GM18520 (cell line): ENCODE measurements around the gene ENOX1.
"Not testable (repeated sequence)": the region's sequence is repeated elsewhere in the genome, so short reads cannot be mapped to it uniquely, and the experiment has no call there.

ENCODE experiments used
- ATAC-seq: cut with Tn5 transposase; IDR thresholded peaks from one replicate; pipeline ENCODE4 v1.9.1; 2021; ENCODE audit not compliant: unreplicated experiment

Gene ENOX1

DNA sequence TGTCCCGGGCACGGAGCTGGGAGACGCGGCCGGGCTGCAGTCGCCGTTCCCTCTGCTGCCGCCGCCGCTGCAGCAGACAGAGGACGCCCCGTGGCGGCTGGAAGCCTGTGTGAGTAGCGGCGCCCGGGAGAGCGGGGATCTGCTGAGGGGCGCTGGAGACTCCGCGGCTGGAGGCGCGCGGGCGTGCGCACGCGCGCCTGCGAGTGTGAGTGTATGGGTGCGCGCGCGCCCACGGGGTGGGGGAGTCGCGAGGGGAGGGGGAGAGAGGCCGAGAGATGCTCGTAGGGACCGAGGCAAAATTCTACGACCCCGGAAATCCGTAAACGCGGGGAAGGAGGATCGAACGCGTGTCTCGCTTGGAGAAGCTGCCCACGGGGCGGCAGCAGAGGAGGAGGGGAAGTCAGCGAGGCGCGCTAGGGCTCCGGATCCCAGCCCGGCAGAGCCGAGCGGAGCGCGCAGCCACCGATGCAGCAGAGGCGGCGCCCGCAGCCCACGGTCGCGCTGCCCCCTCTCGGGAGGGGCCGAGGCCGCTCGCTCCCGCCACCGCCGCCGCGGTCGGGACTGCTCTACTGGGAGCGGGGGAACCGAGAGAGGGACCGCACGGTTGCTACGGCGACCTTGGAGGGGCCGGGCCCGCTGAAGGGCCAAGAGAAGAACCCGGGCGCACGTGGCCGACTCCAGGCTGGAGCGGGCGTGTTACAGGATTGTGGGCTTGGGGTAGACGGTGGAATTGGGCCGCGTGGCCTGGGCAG is at the start of gene ENOX1:
TSS of gene ENOX1 (minus strand) at position 207 of the 752 bp plus-strand sequence.
- ATAC-seq = no peak

DNA sequence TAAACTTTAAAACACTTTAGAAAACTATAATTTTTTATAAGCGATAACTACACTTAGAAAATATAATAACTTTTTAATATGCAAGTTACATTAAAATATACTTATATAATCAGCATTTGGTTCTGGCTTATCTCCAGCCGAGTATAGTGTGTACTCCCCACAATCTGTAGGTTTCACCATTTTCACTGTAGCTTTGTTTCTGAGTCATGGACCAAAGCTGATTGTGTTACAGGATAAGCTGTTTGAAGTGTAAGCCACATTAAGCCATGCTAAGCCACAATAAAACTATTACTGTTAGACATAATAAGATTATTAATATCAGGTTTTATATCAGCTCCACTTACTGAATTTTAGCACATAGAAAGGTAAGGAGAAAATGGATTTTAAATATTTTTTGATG is 48.9 kb upstream of the ENOX1 start:
- no peak for ATAC-seq

DNA sequence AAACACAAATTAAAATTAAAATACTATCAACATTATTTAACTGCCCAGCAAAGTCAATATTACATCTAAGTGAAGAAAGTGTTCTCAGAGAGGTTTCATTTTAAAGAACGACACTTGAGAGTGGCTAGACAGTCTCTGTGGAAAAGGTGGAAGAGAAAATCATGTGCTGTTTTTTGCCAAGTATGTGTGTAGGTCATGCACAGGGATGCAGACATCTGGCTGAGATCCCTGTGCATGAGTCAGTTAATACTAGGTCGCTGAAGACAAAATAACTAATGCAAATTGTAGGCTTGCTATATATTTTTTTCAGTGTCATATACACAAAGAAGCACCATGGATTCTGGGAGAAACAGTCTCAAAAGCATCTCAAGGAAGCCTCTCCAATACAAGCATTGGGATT is 44.3 kb upstream of the ENOX1 start:
- no peak for ATAC-seq

DNA sequence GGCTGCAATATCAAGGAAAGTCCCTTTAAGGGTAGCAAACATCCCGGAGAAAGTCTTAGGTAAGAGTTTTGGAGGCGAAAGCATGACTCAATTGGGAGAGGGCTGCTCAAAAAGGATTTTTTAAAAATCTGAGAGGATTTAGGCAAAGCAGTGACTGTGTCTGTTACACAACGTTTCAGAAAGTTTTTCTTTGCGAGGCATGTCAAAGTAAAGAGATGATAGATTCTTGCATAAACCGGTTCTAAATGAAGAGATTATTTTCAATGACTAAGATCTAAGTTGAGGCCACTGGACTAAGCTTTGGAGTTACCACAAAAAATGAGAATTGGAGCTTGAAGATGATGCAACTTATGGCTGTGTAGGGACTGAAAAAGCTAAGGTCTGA is 43.7 kb upstream of the ENOX1 start:
- no peak for ATAC-seq

DNA sequence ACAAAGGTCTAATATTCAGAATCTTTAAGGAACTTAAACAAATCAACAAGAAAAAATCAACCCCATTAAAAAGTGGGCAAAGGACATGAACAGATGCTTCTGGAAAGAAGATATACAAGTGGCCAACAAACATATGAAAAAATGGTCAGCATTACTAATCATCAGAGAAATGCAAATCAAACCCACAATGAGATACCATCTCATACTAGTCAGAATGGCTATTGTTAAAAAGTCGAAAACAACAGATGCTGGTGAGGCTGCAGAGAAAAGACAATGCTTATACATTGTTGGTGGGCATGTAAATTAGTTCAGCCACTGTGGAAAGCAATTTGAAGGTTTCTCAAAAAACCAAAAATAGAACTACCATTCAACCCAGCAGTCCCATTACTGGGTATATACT is 37.9 kb upstream of the ENOX1 start:
- ATAC-seq = not testable (repeated sequence)

DNA sequence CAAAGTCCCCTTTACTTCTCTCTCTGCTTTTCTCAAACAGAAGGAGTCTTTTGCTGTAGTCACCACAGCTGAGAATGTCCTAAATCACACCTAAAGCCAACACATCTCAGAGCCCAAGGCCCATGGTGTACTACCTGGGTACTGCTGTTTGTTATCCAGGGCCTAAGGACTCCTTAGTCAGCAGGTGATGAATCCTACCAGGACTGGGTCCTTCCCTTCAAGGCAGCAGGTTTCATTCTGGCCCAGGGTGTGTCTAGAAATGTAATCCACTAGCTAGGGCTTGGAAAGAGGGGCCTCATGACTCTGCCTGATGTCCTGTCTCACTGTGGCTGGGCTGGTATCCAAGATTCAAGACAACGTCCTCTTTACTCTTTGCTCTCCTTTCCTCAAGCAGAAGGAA is 36.2 kb upstream of the ENOX1 start:
- no peak for ATAC-seq

DNA sequence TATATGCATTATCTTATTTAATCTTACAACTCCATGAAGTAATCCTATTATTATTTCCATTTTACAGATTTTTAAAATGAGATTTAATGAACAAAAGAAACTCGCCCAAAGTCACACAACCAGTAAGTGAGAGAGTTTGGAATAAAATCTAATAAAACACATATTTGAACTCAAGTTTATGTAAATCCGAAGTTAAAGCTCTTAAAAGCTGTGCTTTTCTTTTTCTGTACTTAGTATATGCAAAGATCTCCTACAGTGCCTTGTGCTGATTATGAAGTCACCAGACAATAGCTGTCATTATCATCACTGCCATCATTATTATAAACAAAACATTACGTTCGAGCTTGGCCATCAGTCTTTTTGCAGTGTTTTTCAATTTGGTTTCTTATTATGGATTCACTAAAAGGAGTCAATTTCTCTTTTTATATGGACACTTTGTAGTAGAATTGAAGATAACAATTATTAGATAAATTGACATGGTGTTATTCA is 29.7 kb upstream of the ENOX1 start:
- ATAC-seq = no peak

DNA sequence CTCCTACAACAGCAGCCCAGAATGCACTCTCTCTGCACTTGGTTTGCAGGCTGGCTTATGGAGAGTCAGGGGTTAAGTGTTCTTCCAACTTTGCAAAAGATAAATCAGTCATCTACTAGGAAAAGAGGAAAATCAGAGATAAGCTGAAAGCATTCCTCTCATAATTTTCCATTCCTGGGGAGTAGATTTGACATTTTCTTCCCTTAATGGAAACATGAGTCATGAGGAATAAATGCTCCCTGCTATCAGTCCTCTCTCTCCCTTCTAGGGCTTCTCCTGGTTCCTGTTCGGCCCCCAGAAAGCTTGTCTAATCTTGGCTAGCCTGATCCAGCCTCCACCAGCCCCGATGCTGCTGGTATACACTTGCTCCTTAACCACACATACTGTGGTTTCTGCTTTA is 28.4 kb upstream of the ENOX1 start:
- no peak for ATAC-seq

DNA sequence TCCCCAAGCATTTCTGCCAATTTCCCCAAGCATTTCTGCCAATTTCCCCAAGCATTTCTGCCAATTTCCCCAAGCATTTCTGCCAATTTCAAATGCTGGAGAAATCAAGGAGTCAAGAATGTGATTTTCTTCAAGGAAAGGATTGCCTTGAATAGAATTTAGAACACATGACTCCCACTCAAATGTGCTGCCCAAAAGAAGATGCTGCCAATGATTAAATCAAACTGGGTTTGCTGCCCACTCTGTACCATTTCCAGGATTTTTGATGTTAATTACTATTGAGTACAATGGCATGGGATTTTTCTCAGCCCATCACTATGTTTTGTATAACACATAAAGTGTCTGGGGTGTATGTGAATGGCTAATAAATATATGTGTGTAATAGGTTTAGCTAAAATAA is 21.9 kb upstream of the ENOX1 start:
- no peak for ATAC-seq

DNA sequence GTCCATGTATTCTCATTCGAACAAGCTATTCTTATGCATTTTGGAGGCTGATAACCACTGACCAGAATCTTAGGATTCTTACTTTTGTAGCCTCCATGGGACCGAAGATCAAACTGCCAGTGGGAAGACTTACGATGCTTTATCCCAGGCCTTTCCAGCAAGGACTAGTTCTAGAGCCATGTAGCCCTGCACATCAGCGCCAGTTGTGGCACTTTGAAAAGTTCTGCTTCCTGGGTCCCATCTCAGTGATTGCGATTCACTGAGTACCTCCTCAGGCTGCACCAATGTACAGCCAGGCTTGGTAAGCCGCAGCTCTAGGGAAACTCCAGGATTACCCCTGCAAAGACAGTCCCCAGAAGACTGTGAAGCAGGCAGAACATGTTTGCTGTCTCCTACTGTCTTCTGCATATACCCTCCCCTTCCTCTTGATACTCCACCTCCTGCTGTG is 18.9 kb upstream of the ENOX1 start:
- ATAC-seq = no peak

DNA sequence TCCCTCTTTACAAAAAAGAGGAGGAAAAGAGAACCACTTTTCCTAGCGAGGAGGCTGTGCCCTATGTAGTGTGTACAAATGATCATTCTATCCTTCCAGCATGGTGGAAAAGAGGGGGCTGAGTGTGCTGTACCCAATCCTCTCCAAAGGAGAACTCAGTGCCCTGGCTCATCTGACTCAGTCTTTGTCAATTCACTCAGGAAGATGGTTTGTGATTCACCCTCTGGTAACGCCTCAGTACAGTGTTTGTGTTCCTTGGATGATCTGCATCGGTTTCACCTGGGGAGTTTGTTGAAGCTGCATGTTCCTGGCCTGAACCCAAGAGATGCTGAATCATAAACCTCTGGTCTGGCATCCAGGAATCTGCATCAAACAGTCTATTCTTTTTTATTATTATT is 18.3 kb upstream of the ENOX1 start:
- no peak for ATAC-seq

DNA sequence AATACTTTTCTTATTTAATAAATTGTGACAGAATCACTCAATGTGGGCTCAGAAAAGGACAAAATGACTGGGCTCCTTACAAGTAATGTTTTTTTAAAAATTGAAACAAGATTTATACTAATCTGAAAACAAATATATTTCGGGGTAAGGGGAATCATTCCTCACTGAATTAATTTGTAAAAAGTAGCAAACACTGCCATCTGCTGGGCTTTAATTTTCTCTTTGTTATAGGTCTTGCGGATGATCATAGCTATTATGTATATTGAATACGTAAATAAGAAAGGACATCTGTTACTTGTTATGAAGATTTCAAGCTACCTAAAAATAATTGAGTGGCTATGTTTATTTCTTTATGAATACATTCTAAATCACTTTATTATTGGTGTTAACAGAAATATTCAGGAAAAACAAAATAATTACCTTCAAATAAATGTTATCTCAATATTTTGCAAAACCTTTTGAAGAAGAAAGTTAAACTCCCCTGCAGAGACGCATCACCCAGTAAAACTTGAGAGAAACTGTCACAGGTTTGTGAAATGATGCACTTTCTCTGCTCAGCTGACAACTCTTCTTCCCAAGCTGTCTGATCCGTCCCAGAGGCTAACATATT is 17.8 kb upstream of the ENOX1 start:
- no peak for ATAC-seq

DNA sequence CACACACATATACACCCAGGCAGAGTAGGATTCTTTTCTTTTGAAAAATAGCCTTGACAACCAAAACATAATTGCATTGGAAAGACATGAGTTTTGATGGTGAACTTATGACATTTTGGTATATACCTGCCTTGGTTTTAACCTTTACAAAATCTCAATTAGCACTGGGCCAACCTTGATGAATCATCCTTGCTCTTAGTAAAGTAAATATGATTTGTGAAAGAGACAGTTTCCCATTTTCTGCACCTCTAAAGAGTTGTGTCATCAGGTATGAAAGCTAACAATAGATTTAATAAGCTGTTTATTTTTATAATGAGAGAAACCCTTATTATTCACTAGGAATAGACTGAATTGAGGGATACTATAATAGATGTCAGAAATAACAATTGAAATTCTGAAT is 15.7 kb upstream of the ENOX1 start:
- ATAC-seq = no peak

DNA sequence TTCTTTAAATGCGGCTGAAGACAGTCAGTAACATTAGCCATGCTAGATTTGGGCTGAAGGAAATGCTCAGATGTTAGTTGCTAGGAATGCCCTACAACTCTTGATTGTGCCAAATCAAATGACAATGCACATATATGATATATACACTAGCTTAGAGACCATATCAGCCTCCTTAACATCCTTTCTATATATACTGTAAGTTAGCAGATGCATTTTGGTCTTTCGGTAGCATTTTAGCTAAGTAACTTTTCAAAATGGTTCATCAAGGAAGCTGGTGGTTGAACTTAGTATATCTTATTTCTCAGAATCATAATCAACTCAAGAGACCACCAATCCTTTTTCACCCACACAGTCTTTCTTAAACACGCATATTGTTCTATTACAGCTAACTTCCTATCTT is 14.1 kb upstream of the ENOX1 start:
- no peak for ATAC-seq

DNA sequence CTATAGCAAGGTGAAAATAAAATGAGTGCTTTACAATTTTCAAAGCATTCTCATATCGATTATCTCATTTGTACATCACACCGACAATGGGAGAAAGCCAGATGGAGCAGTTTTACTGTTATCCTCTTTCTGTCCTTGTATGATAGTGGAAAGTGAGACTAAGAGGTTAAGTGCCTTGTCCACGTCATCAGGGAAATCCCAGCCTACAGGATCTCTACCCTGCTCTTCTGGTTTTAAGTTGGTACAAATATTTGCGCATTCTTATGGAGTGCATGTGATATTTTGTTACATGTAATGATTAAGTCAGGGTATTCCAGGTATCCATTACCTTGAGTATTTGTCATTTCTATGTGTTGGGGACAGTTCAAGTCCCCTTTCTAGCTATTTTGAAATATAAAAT is 12.4 kb upstream of the ENOX1 start:
- no peak for ATAC-seq

DNA sequence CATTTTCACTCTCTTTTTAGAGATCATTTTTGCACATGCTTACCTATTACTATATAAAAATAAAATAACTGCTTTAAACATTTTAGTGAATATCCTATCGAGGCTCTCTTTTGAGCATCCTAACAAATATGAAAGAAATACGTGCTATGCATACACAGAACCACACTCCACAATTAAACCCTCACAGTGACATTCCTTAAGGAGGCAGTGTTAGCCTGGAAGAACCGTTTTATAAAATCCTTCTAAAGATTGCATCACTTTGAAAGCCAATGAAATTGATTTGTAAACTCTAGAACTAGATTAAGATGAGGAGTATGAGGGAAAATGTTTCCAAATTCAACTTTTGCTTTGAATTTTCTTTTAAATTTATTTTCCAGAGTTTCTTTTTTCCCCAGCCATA is 11.1 kb upstream of the ENOX1 start:
- ATAC-seq = no peak

DNA sequence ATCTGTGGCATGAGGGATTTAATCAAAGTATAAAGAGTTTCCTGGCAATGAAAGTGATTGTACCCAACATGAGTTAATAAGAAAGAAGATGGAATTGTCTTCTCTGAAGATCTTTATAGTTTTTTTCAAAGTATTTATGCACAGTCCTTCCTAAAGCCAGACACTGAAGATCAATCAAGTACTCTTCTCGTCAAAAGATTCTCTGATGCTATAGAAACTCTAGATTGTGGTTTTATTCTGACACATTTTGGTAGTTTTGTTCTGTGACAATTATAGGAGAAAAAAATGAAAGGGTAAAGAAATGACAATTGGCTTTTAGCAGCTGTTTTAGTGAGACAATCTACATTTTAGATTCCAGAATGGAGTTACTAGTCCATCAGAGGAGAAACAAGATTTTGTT is 10.4 kb upstream of the ENOX1 start:
- ATAC-seq = no peak

DNA sequence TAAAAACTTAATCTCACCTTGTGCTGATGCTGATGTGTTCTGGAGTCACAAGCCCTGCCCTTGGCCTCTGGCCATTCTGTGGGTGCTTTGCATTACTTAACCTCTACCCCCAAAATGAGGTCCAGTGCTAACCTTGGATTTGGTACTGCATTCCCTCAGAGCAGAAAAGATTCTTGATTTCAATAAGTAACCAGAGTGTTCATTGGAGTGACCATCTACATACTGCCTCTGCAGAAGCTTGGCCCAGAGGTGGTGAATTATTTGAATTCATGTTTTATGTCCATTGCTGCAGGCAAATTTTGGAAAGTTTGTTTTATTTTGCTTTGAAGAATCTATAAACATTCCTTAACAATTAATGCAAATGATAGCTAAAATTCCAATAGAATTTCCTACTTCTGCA is 7.6 kb upstream of the ENOX1 start:
- no peak for ATAC-seq

DNA sequence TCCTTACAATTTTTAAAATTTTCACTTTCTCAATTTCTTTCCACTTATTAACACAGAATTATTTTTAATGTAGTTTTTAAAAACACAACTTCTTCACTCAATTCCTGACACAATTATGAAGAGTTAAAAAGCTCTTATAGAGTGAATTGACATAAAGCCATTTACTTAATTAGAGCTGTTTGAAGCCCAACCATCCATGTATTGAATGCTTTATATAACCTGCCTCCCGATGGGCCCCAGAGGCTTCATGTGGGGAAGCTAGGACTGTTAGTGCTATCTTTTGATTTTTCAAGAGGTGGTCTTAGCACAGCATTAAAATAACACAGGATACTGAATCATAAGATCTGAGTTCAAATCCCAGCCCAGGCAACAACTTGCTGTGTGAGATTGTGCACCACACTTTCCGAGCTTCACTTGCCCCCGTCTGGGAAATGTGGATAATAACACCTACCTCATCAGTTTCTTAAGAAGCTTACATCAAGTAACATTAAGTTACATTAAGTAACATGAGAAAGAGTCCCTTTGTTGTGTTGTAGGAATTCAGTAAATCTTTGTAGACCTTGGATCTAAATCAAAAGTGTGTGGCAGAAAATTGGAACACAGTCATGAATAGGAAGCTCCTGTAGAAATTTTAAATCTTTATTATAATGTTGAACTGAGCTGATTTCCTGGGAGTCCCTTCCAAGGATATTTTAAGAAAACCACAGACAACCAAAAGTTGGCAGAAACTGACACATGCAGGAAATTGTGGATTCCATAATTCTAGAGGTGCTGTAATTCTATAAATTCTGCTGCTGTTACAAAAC is 5.5 kb upstream of the ENOX1 start:
- ATAC-seq = no peak

DNA sequence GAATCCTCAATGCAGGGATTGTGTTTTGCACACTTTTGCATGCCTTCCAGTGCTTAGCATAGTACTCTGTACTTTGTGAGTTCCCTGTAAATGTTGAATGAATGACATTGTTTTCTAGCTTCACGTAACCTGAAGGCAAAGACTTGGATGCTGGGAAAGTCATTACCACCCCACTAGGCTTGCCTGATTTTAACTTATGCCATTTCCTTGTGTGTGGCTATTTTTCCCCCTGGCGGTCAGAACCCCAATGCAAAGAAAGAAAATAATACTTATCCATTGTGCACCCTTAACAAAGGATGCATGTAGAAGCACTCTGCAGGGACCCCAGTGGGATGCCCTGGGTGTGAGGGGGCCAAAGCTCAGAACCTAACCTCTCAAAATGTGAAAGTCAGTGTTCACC is 1.2 kb upstream of the ENOX1 start:
- no peak for ATAC-seq

DNA sequence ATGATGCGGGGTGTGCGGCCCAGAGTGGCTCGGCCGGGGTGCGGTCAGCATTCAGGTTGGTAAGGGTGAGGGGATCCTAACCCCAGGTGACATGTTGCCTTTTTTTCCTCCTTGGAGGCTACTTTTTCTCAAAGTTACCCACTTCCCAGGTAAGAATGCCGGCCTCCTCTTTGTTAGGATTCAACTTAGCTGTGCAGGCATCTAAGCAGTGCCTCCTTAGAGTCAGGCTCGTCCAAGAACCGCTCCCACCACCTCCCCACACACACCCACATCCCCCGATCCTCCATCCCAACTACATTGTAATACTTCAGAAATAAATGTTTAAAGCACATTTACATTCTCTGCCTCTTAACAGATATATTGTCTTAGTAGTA is 733 bp upstream of the ENOX1 start:
- ATAC-seq = no peak

DNA sequence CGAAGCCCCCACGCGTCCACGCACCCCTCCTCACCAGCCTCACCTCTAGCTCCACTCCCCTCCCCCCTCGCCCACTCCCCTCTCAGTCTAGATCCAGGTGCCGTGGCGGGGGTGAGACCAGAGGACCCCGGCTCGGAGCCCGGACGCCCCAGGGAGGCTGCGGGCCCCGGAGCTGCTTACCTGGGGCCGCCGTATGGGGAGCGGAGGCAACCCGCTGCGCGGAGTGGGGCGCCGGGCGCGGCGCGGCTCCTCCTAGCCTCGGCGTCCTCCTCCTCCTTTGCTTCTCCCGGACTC is 353 bp downstream of the ENOX1 start:
- no peak for ATAC-seq
